Breast epithelium (tissue), 4 donors: ENCODE measurements around the gene COL28A1. TPM values are rescaled to one million over a fixed set of nuclear protein-coding genes. Genes with fewer than 3 reads are reported as not detected.

Experiments
- DNase-seq, 2 donors: peaks; one replicate each; pipeline ENCODE4 v3.0.0-alpha.2; 2019; ENCODE audit warnings: low spot score in 2 of 2
- H3K27ac ChIP-seq, 2 donors: fragments of 200-600 bp; sonication (generic) in 1 of 2; one replicate each; pipeline ENCODE4 v1.5.1; 2016 to 2019; ENCODE audit warnings: mild to moderate bottlenecking in 1 of 2
- H3K27me3 ChIP-seq, 2 donors: fragments of 200-600 bp; sonication (generic) in 1 of 2; one replicate each; pipeline versions ENCODE4 v1.5.1 to v1.6.0; 2017 to 2019; ENCODE audit warnings: control low read depth in 1 of 2, mild to moderate bottlenecking in 1 of 2
- H3K36me3 ChIP-seq: fragments of 200-600 bp; one replicate; pipeline ENCODE4 v1.5.1; 2019
- H3K4me1 ChIP-seq, 2 donors: fragments of 200-600 bp; sonication (generic); one replicate each; pipeline ENCODE4 v1.5.1; 2016 to 2019; ENCODE audit warnings: control low read depth in 1 of 2
- H3K4me3 ChIP-seq, 3 donors: fragments of 200-600 bp; sonication (generic); 1 replicate in 2 of 3; 2 replicates in 1 of 3; pipeline ENCODE4 v1.5.1; 2016 to 2019; ENCODE audit warnings: mild to moderate bottlenecking in 3 of 3, moderate library complexity in 2 of 3
- H3K9me3 ChIP-seq, 2 donors: fragments of 200-600 bp; sonication (generic) in 1 of 2; one replicate each; pipeline ENCODE4 v1.5.1; 2016 to 2019; ENCODE audit warnings: control low read depth in 1 of 2
- POLR2A ChIP-seq: fragments of 450-650 bp; IDR thresholded peaks from one replicate; pipeline ENCODE4 v1.6.1; 2016; ENCODE audit warnings: antibody characterized with exemption, mild to moderate bottlenecking, moderate library complexity
- POLR2AphosphoS5 ChIP-seq, 3 donors: sonication (generic); formaldehyde crosslinking; IDR thresholded peaks; one replicate each; pipeline ENCODE4 v1.6.1; 2017; ENCODE audit warnings: antibody characterized with exemption in 3 of 3
- intact Hi-C: fragments of 100-400 bp; cut with DNase I; formaldehyde crosslinking; loops from one replicate; pipeline ENCODE4 v1.15.1; 2023; ENCODE audit warnings: low total_unique reads
- total RNA-seq, 3 donors: library from RNA; depleted of rRNA; stranded (reverse); fragments of >200 nt; gene quantifications; one replicate each; pipeline ENCODE4 v1.1.0, GENCODE V29; 2016
- TF ChIP-seq, protein P1 (sequence below), 3 donors: fragments of 450-650 bp; IDR thresholded peaks; one replicate each; pipeline ENCODE4 v1.5.1; 2016 to 2017; ENCODE audit warnings: antibody characterized with exemption in 3 of 3, mild to moderate bottlenecking in 3 of 3, moderate library complexity in 3 of 3

COL28A1 gene
- total RNA-seq, 3 donors from 2014 or later, result 1.1 to 5.7 (median 4.9) TPM

DNA sequence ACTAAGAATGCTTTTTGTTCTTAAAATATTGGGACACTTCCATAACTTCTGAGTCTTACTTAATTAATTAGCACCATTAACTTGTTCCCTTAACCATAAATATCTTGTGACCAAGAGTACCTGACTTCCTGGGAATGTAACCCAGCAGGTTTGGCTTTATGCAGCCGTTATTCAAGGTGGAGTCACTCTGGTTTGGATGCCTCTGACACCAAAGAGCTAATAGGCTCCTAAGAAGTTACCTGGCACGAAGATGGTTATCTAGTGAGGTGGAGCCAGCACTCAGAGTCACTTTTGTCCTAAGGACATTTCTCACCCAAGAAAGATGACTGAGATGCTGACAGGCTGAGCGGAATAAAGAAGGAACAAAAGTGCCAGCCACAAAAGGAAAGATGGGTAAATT, 181.0 kb downstream of the COL28A1 start:
- TF ChIP-seq POLR2A (no peak), POLR2AphosphoS5 (IDR thresholded peaks at IDR 0.05) (no peak)
- TF ChIP-seq, protein P1, sequence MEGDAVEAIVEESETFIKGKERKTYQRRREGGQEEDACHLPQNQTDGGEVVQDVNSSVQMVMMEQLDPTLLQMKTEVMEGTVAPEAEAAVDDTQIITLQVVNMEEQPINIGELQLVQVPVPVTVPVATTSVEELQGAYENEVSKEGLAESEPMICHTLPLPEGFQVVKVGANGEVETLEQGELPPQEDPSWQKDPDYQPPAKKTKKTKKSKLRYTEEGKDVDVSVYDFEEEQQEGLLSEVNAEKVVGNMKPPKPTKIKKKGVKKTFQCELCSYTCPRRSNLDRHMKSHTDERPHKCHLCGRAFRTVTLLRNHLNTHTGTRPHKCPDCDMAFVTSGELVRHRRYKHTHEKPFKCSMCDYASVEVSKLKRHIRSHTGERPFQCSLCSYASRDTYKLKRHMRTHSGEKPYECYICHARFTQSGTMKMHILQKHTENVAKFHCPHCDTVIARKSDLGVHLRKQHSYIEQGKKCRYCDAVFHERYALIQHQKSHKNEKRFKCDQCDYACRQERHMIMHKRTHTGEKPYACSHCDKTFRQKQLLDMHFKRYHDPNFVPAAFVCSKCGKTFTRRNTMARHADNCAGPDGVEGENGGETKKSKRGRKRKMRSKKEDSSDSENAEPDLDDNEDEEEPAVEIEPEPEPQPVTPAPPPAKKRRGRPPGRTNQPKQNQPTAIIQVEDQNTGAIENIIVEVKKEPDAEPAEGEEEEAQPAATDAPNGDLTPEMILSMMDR (IDR thresholded peaks at IDR 0.05), result no peak
- Histone ChIP-seq H3K36me3 (no peaks in the 10 kb centered on the region), H3K4me3 (no peak overlapping the region), H3K4me1 (no peaks in the 10 kb centered on the region), H3K27me3 (no peaks in the 10 kb centered on the region), H3K9me3 (no peaks in the 10 kb centered on the region), H3K27ac (peak overlapping the region in 1 of 2 donors; percentile 20)
- peak in 1 of 2 donors; percentile 64 for DNase-seq
- intact Hi-C loops, result no loop called here

DNA sequence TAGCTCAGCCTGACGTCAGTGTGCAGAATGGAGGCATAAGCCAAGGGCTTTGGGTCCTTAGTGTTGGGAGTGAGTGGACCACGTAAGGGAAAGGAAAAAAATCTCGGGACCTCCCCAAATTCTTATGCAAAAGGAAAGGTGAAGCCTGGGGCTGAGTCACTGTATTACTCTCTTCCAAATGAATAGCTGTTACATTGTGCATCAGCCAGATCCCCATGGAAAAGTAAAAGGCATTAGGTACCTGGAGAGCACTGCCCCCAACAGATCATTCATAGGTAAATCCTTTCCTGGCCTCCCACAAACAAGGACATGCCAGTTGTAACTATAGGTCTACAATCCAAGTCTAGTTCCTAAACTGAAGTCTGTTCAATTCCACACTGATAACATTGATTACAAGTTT, 182.8 kb downstream of the COL28A1 start:
- no peak overlapping the region for H3K4me3 ChIP-seq
- H3K4me1 ChIP-seq, result no peaks in the 10 kb centered on the region
- H3K9me3 ChIP-seq, result no peaks in the 10 kb centered on the region
- no peak overlapping the region for H3K27ac ChIP-seq
- no peaks in the 10 kb centered on the region for H3K36me3 ChIP-seq
- intact Hi-C loops, result no loop called here
- TF ChIP-seq POLR2A (no peak), POLR2AphosphoS5 (IDR thresholded peaks at IDR 0.05) (no peak)
- H3K27me3 ChIP-seq, result no peaks in the 10 kb centered on the region
- DNase-seq, result no peak

DNA sequence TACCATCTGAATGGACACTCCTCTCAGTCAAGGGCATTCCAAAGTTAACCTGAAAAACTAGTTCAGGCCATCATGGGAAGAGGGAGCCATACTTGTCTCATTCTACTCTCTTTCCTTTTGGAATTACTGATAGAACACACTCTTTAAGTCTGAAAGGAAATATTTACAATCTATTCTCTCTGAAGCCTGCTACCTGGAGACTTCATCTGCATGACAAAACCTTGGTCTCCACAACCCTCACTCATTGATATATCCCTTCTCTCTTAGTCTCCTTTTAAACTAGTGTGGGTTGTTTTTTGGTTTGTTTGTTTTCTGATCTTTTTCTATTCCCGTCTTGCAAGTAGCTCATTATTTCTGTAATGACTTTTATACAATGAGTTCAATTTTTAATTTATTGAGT, 183.8 kb downstream of the COL28A1 start:
- intact Hi-C loops, result no loop called here
- Histone ChIP-seq H3K4me1 (no peaks in the 10 kb centered on the region), H3K36me3 (no peaks in the 10 kb centered on the region), H3K4me3 (no peak overlapping the region), H3K9me3 (no peaks in the 10 kb centered on the region), H3K27ac (no peak overlapping the region), H3K27me3 (no peaks in the 10 kb centered on the region)
- DNase-seq, result no peak
- TF ChIP-seq, protein P1 (IDR thresholded peaks at IDR 0.05), result no peak
- TF ChIP-seq POLR2A, result no peak
- TF ChIP-seq POLR2AphosphoS5 (IDR thresholded peaks at IDR 0.05), result no peak

DNA sequence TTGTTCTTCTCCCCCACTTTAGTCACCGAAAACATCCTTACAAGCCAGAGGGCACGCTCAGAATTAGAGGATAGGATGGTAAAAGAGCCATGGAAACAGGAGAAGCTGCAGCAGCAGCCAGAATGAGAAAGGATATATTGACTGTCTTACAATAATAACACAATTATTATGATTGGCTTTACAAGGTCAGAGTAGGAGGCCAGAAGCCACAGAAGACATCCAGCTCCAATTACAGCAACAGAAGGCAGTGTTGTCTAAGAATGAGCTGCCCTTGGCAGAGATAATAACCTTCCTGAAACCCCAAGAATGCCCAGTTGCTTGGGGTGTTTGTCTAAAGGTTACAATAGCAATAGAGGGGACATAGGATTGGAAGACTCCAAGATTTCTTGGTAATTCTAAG, 184.5 kb downstream of the COL28A1 start:
- TF ChIP-seq, protein P1 (IDR thresholded peaks at IDR 0.05), result no peak
- TF ChIP-seq POLR2AphosphoS5 (IDR thresholded peaks at IDR 0.05) (no peak), POLR2A (no peak)
- Histone ChIP-seq H3K4me1 (no peaks in the 10 kb centered on the region), H3K27me3 (no peaks in the 10 kb centered on the region), H3K4me3 (no peak overlapping the region), H3K36me3 (no peaks in the 10 kb centered on the region), H3K9me3 (no peaks in the 10 kb centered on the region), H3K27ac (no peak overlapping the region)
- DNase-seq, result no peak
- intact Hi-C loops, result no loop called here

DNA sequence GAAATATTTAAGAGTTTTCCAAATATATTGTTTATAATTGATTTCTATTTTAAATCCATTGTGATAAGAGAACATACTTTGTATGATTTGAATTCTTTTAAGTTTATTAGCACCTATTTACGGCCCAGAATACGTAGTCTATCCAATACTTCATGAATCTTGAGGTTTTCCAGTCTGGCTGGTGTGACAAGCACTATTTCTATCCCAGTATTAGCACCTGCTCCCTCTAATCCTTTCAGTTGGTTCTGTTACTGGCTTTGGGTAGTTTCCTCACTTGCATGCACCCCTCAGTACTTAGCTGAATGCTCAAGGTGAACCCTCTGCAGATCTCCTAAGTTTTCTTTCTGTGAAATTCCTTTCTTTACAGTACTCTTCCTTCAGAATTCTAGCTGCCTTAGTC, 186.5 kb downstream of the COL28A1 start:
- no peak overlapping the region for H3K4me3 ChIP-seq
- H3K36me3 ChIP-seq, result no peaks in the 10 kb centered on the region
- H3K9me3 ChIP-seq, result no peaks in the 10 kb centered on the region
- no peaks in the 10 kb centered on the region for H3K27me3 ChIP-seq
- intact Hi-C loops, result no loop called here
- DNase-seq, result no peak
- H3K4me1 ChIP-seq, result no peaks in the 10 kb centered on the region
- H3K27ac ChIP-seq, result no peak overlapping the region
- TF ChIP-seq POLR2A (no peak), POLR2AphosphoS5 (IDR thresholded peaks at IDR 0.05) (no peak)
- TF ChIP-seq, protein P1 (IDR thresholded peaks at IDR 0.05), result no peak

DNA sequence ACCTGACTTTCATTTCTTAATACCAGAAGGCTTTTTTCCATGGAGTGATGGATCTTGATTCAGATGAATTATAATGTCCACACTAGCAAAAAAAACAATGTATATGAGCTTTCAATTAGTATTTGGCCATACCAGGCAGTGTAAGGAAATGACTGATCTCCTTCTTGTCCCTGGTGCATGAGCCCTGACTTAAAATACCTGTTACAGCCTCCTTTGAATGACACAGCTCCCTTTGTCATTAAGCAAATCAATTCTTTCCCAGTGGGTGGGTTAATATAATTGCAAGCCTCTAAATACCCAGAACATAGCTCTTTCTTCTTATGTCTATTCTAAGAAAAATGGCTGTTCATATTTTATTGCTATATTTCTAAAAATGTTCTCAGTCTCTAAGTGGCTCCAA, 188.6 kb downstream of the COL28A1 start:
- Histone ChIP-seq H3K27ac (no peak overlapping the region), H3K36me3 (no peaks in the 10 kb centered on the region), H3K27me3 (no peaks in the 10 kb centered on the region), H3K9me3 (no peaks in the 10 kb centered on the region), H3K4me3 (no peak overlapping the region), H3K4me1 (no peaks in the 10 kb centered on the region)
- DNase-seq, result no peak
- TF ChIP-seq, protein P1 (IDR thresholded peaks at IDR 0.05), result no peak
- no peak for TF ChIP-seq POLR2AphosphoS5 (IDR thresholded peaks at IDR 0.05)
- no peak for TF ChIP-seq POLR2A
- intact Hi-C loops, result no loop called here
